Stomach (tissue), 9 donors: ENCODE data around the gene RGS8. TPM values are rescaled to one million over a fixed set of nuclear protein-coding genes. Genes with fewer than 3 reads are reported as not detected.

Experiments
- DNase-seq, 2 donors: peaks; one replicate each; pipeline versions ENCODE4 v3.0.0 to v3.0.0-alpha.2; 2013 to 2019
- H3K27ac ChIP-seq, 5 donors: fragments of 200-600 bp in 4 of 5; sonication (generic) in 4 of 5; one replicate each; pipeline ENCODE4 v1.5.1; 2013 to 2019; ENCODE audit warnings: mild to moderate bottlenecking in 1 of 5, moderate library complexity in 1 of 5
- H3K27me3 ChIP-seq, 3 donors: fragments of 200-600 bp; sonication (generic); one replicate each; pipeline ENCODE4 v1.5.1; 2017 to 2019; ENCODE audit warnings: mixed run types in 1 of 3
- H3K36me3 ChIP-seq, 4 donors: fragments of 200-600 bp; sonication (generic); 1 replicate in 3 of 4; 2 replicates in 1 of 4; pipeline ENCODE4 v1.5.1; 2016 to 2019
- H3K4me1 ChIP-seq, 4 donors: fragments of 200-600 bp; sonication (generic); one replicate each; pipeline ENCODE4 v1.5.1; 2016 to 2019
- H3K4me3 ChIP-seq, 4 donors: fragments of 200-600 bp; sonication (generic) in 3 of 4; one replicate each; pipeline ENCODE4 v1.5.1; 2016 to 2019; ENCODE audit warnings: mild to moderate bottlenecking in 1 of 4
- H3K9me3 ChIP-seq, 4 donors: fragments of 200-600 bp; sonication (generic); one replicate each; pipeline ENCODE4 v1.5.1; 2016 to 2019
- EP300 ChIP-seq: sonication (generic); formaldehyde crosslinking; IDR thresholded peaks from one replicate; pipeline ENCODE4 v1.6.1; 2017; ENCODE audit warnings: antibody characterized with exemption
- POLR2A ChIP-seq, 4 donors: fragments of 450-650 bp; IDR thresholded peaks; one replicate each; pipeline ENCODE4 v1.6.1; 2016; ENCODE audit warnings: antibody characterized with exemption in 4 of 4, control low read depth in 2 of 4, mild to moderate bottlenecking in 1 of 4, moderate library complexity in 1 of 4
- POLR2AphosphoS5 ChIP-seq, 3 donors: sonication (generic); formaldehyde crosslinking; IDR thresholded peaks; one replicate each; pipeline ENCODE4 v1.6.1; 2016; ENCODE audit warnings: antibody characterized with exemption in 3 of 3
- WGBS, 5 donors: extraction: QIAGEN DNeasy Blood & Tissue Kit in 3 of 5; methylation state at CpG; one replicate each; pipeline versions ENCODE4 v1.1.5 to v1.1.7; 2013 to 2018; 5-methylcytosine and 5-hydroxymethylcytosine counted together
- intact Hi-C: fragments of 100-400 bp; cut with DNase I; formaldehyde crosslinking; loops from one replicate; pipeline ENCODE4 v1.15.1; 2023; ENCODE audit warnings: low total_unique reads
- polyA plus RNA-seq, 3 donors: library from polyadenylated mRNA; stranded (reverse); fragments of 200-250 nt; gene quantifications; one replicate each; pipeline ENCODE4 v1.2.3, GENCODE V29; 2013
- total RNA-seq, 5 donors: library from RNA; depleted of rRNA; stranded (reverse); fragments of >200 nt; gene quantifications; one replicate each; pipeline versions ENCODE4 v1.1.0 to v1.2.3, GENCODE V29; 2014 to 2016
- TF ChIP-seq, protein P1 (sequence below), 7 experiments: fragments of 450-650 bp in 4 of 7; fragments of 200-600 bp in 3 of 7; sonication (generic) in 3 of 7; IDR thresholded peaks; one replicate each; pipeline ENCODE4 v1.5.1; 2016 to 2019; ENCODE audit warnings: antibody characterized with exemption in 7 of 7, control low read depth in 2 of 7, mild to moderate bottlenecking in 1 of 7
- donor health status: healthy with polysubstance abuse.
- donor health status: Bipolar disorder and iron deficiency.
- donor health status: healthy.

RGS8 gene
- total and polyA plus RNA-seq, 8 donors: not detected

DNA sequence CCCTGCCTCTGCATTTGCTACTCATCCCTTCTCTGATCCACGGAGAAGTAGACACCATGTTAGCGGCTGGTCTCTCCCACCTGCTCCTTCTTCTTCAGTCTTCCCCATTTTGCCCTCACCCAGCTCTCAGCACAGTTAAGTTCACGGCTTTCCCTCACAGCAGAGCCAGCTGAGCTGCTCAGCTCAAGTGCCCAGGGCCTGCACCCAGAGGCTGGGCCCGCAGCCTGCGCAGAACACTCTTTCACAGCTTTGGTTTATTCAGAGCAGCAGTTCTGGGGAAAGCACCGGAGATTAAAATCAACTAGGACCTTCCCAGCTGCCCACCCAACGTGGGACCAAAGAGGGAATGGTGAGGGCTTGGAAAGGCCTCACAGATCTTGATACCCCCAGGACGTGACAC lies 41.9 kb downstream of the RGS8 start:
- intact Hi-C loops: no loop called here
- Histone ChIP-seq H3K9me3 (no peaks in the 10 kb centered on the region), H3K4me3 (no peak overlapping the region), H3K27me3 (no peaks in the 10 kb centered on the region), H3K27ac (no peak overlapping the region), H3K36me3 (no peaks in the 10 kb centered on the region), H3K4me1 (no peaks in the 10 kb centered on the region)
- TF ChIP-seq, protein P1, sequence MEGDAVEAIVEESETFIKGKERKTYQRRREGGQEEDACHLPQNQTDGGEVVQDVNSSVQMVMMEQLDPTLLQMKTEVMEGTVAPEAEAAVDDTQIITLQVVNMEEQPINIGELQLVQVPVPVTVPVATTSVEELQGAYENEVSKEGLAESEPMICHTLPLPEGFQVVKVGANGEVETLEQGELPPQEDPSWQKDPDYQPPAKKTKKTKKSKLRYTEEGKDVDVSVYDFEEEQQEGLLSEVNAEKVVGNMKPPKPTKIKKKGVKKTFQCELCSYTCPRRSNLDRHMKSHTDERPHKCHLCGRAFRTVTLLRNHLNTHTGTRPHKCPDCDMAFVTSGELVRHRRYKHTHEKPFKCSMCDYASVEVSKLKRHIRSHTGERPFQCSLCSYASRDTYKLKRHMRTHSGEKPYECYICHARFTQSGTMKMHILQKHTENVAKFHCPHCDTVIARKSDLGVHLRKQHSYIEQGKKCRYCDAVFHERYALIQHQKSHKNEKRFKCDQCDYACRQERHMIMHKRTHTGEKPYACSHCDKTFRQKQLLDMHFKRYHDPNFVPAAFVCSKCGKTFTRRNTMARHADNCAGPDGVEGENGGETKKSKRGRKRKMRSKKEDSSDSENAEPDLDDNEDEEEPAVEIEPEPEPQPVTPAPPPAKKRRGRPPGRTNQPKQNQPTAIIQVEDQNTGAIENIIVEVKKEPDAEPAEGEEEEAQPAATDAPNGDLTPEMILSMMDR (IDR thresholded peaks at IDR 0.05): no peak
- TF ChIP-seq EP300 (no peak), POLR2A (IDR thresholded peaks at IDR 0.05) (no peak), POLR2AphosphoS5 (IDR thresholded peaks at IDR 0.05) (no peak)
- DNase-seq: no peak
- 92 to 93% (median 93%) methylated on average over 8 of the region's 8 CpGs for WGBS, 5 donors

DNA sequence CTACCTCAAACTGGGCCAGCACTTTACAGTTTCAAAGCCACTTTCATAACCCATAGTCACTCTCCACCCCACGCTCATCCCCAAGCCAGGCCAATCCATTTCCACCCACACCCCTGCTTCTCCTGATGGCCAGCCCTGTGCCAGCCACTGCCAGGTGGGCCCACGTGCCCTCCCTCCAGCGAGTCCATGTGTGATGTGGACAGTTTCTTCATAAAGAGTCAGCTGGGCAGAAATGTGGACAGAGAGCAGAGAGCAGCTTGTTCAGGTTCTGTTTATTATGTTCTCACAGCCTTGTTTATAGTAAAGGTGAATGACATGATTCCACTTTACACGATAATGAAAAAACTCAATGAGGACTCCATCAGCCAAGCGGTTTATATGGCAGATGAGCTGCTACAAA lies 42.8 kb downstream of the RGS8 start:
- H3K27me3 ChIP-seq: peaks cover 0 to 4% (median 0%) of the 10 kb centered on the region in 3 donors
- DNase-seq: no peak
- intact Hi-C loops: no loop called here
- H3K4me3 ChIP-seq: no peak overlapping the region
- H3K9me3 ChIP-seq: no peaks in the 10 kb centered on the region
- no peaks in the 10 kb centered on the region for H3K4me1 ChIP-seq
- TF ChIP-seq, protein P1 (IDR thresholded peaks at IDR 0.05): no peak
- no peak for TF ChIP-seq POLR2A (IDR thresholded peaks at IDR 0.05)
- no peak for TF ChIP-seq POLR2AphosphoS5 (IDR thresholded peaks at IDR 0.05)
- no peak for TF ChIP-seq EP300
- H3K36me3 ChIP-seq: no peaks in the 10 kb centered on the region
- WGBS, 5 donors: 84 to 93% (median 88%) methylated on average over 5 of the region's 5 CpGs
- H3K27ac ChIP-seq: no peak overlapping the region

DNA sequence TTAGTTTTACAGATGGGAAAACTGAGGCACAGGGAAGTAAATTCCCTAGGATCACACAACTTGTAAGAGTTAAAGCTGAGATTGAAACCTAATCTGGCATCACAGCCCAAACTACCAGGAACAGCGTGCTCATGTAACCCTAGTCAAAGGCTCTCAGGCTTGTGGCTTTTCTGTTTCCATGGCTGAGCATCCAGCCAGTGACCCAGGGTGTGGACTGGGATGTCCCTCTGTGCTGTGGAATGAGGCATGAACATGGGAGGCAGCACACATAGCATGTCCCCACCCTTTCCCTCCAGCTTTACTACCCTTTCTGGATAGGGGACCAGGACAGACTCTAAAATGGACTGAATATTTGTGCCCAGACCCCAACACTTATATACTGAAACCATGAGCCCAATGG lies 45.1 kb downstream of the RGS8 start:
- TF ChIP-seq EP300 (no peak), POLR2A (IDR thresholded peaks at IDR 0.05) (no peak)
- WGBS, 5 donors: 57 to 100% (median 92%) methylated on average over 1 of the region's 1 CpG; no CpG with 5 or more reads in 1 of the 5 donors
- Histone ChIP-seq H3K4me3 (no peak overlapping the region), H3K9me3 (no peaks in the 10 kb centered on the region), H3K27ac (no peak overlapping the region), H3K4me1 (no peaks in the 10 kb centered on the region), H3K36me3 (no peaks in the 10 kb centered on the region), H3K27me3 (peaks cover 0 to 4% (median 0%) of the 10 kb centered on the region in 3 donors)
- no peak for DNase-seq
- intact Hi-C loops: no loop called here

DNA sequence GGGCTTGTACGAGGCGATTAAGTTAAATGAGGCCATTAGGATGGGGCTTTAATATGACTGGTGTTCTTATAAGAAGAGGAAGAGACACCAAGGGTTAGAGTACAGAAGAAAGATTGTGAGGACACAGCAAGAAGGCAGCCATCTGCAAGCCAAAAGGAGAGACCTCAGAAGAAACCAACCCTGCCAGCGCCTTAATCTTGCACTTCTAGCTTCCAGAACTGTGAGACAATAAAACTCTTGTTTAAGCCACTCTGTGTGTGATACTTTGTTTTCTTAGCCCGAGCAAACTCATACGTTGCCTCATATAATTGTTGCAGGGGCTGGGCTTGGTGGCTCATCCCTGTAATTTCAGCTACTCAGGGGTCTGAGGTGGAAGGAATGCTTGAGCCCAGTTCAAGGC lies 46.6 kb downstream of the RGS8 start:
- no peak for TF ChIP-seq EP300
- no peak for TF ChIP-seq POLR2AphosphoS5 (IDR thresholded peaks at IDR 0.05)
- TF ChIP-seq, protein P1 (IDR thresholded peaks at IDR 0.05): no peak
- no peak for TF ChIP-seq POLR2A (IDR thresholded peaks at IDR 0.05)
- Histone ChIP-seq H3K27me3 (peaks cover 0 to 4% (median 0%) of the 10 kb centered on the region in 3 donors), H3K9me3 (no peaks in the 10 kb centered on the region), H3K36me3 (no peaks in the 10 kb centered on the region), H3K4me1 (no peaks in the 10 kb centered on the region), H3K27ac (no peak overlapping the region), H3K4me3 (no peak overlapping the region)
- 66 to 88% (median 81%) methylated on average over 5 of the region's 5 CpGs for WGBS, 5 donors
- intact Hi-C loops: no loop called here
- no peak for DNase-seq

DNA sequence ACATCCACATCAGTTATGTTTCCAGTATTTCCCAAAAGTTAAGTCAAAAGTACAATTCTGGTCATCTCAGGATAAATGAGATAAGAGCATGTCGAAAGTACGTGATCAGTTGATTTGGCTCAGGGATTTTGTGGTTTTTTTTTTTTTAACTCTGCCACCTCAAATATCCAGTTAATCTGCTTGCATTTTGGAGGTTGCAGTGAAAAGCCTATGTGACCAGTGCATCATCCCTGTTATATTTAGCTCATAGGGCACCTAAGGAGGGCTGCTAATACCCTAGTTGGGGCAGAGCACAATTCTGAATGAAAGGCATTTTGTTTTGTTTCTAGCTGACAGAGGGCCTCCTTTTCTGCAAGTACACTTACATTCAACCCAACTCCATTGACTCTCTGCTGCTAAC lies 48.5 kb downstream of the RGS8 start:
- no peak for DNase-seq
- peaks cover 0 to 4% (median 0%) of the 10 kb centered on the region in 3 donors for H3K27me3 ChIP-seq
- no peaks in the 10 kb centered on the region for H3K36me3 ChIP-seq
- H3K9me3 ChIP-seq: no peaks in the 10 kb centered on the region
- H3K4me3 ChIP-seq: no peak overlapping the region
- intact Hi-C loops: no loop called here
- 61 to 81% (median 66%) methylated on average over 2 of the region's 2 CpGs for WGBS, 5 donors
- TF ChIP-seq POLR2A (IDR thresholded peaks at IDR 0.05) (no peak), EP300 (no peak), POLR2AphosphoS5 (IDR thresholded peaks at IDR 0.05) (no peak)
- TF ChIP-seq, protein P1 (IDR thresholded peaks at IDR 0.05): no peak
- peaks cover 0 to 7% (median 0%) of the 10 kb centered on the region in 4 donors for H3K4me1 ChIP-seq
- H3K27ac ChIP-seq: no peak overlapping the region

Other genes with a start within 250 kb of the RGS8 start
- not detected for gene RGSL1, start 234.4 kb downstream of the RGS8 start, total RNA-seq
- not detected for gene RGSL1, start 234.4 kb downstream of the RGS8 start, polyA plus RNA-seq
- 10 to 100 TPM in 1 of 5 donors, 1 to 10 TPM in 4; 4.3 to 11.1 (median 8.0) TPM for gene RNASEL, start 95.3 kb downstream of the RGS8 start, total RNA-seq
- 1 to 10 TPM; 3.2 to 4.7 (median 4.5) TPM for gene RNASEL, start 95.3 kb downstream of the RGS8 start, polyA plus RNA-seq
- gene RGS16, start 80.2 kb downstream of the RGS8 start, total RNA-seq: 10 to 100 TPM in 1 of 5 donors, 1 to 10 TPM in 2, under 1 TPM in 1, not detected in 1; 0.58 to 29.0 (median 3.2) TPM
- gene RGS16, start 80.2 kb downstream of the RGS8 start, polyA plus RNA-seq: 1 to 10 TPM; 1.3 to 2.1 (median 1.9) TPM
- 10 to 100 TPM in 1 of 5 donors, 1 to 10 TPM in 3, under 1 TPM in 1; 0.45 to 48.5 (median 5.5) TPM for gene NPL, start 105.2 kb upstream of the RGS8 start, total RNA-seq
- gene NPL, start 105.2 kb upstream of the RGS8 start, polyA plus RNA-seq: 10 to 100 TPM in 1 of 3 donors, 1 to 10 TPM in 2; 5.5 to 16.3 (median 6.5) TPM
- 100 to 1,000 TPM in 2 of 5 donors, 10 to 100 TPM in 3; 29.0 to 196 (median 66.1) TPM for gene DHX9, start 154.8 kb upstream of the RGS8 start, total RNA-seq
- 10 to 100 TPM; 45.1 to 63.2 (median 45.7) TPM for gene DHX9, start 154.8 kb upstream of the RGS8 start, polyA plus RNA-seq